Liver (tissue), 9 donors: ENCODE data around the gene HUWE1. TPM values are rescaled to one million over a fixed set of nuclear protein-coding genes. Genes with fewer than 3 reads are reported as not detected.

Experiments used
- DNase-seq: peaks from one replicate; pipeline ENCODE4 v3.0.0-alpha.2; 2017; ENCODE audit warnings: low spot score
- H3K27ac ChIP-seq, 2 donors: one replicate each; pipeline ENCODE4 v1.7.0; 2013; ENCODE audit warnings: inconsistent platforms in 2 of 2, low read length in 2 of 2, control low read depth in 1 of 2, low read depth in 1 of 2, mild to moderate bottlenecking in 1 of 2
- H3K27me3 ChIP-seq, 4 donors: one replicate each; pipeline versions ENCODE4 v1.6.1 to v1.7.0; 2013; ENCODE audit warnings: low read length in 3 of 4, inconsistent platforms in 1 of 4, mild to moderate bottlenecking in 1 of 4, moderate library complexity in 1 of 4; ENCODE audit not compliant: control insufficient read depth in 4 of 4, insufficient read depth in 4 of 4
- H3K36me3 ChIP-seq, 4 donors: one replicate each; pipeline versions ENCODE4 v1.6.1 to v1.7.0; 2013; ENCODE audit warnings: low read length in 3 of 4, mild to moderate bottlenecking in 3 of 4, low read depth in 1 of 4, moderate library complexity in 1 of 4; ENCODE audit not compliant: control insufficient read depth in 4 of 4, insufficient read depth in 3 of 4
- H3K4me1 ChIP-seq, 4 donors: one replicate each; pipeline versions ENCODE4 v1.6.1 to v1.7.0; 2013; ENCODE audit warnings: low read length in 3 of 4, mild to moderate bottlenecking in 3 of 4, moderate library complexity in 1 of 4; ENCODE audit not compliant: control insufficient read depth in 4 of 4, insufficient read depth in 4 of 4
- H3K4me3 ChIP-seq, 3 donors: one replicate each; pipeline versions ENCODE4 v1.6.1 to v1.7.0; 2013; ENCODE audit warnings: low read length in 3 of 3, control low read depth in 1 of 3, low read depth in 1 of 3, mild to moderate bottlenecking in 1 of 3
- H3K9ac ChIP-seq, 2 donors: one replicate each; pipeline ENCODE4 v1.7.0; 2013; ENCODE audit warnings: low read length in 2 of 2, mild to moderate bottlenecking in 2 of 2, moderate library complexity in 2 of 2, control low read depth in 1 of 2, low read depth in 1 of 2
- H3K9me3 ChIP-seq, 4 donors: one replicate each; pipeline versions ENCODE4 v1.6.1 to v1.7.0; 2013; ENCODE audit warnings: low read length in 3 of 4; ENCODE audit not compliant: control insufficient read depth in 4 of 4
- ATF3 ChIP-seq: IDR thresholded peaks from 2 replicates; pipeline ENCODE4 v1.6.1; 2016; ENCODE audit warnings: antibody characterized with exemption
- CTCF ChIP-seq: fragments of 150-350 bp; IDR thresholded peaks from 2 replicates; pipeline ENCODE4 v1.5.1; 2017; ENCODE audit warnings: improper control_type of control experiment, low read depth, low read length; ENCODE audit not compliant: missing input control
- EGR1 ChIP-seq, 2 donors: IDR thresholded peaks; 2 replicates each; pipeline ENCODE4 v1.6.1; 2016 to 2018; ENCODE audit warnings: antibody characterized with exemption in 2 of 2, low read depth in 2 of 2
- FOXA1 ChIP-seq: IDR thresholded peaks from 2 replicates; pipeline ENCODE4 v1.6.1; 2016; ENCODE audit warnings: antibody characterized with exemption
- FOXA2 ChIP-seq: IDR thresholded peaks from 2 replicates; pipeline ENCODE4 v1.6.1; 2016; ENCODE audit warnings: antibody characterized with exemption
- GABPA ChIP-seq, 2 donors: IDR thresholded peaks in 1 of 2; conservative IDR thresholded peaks in 1 of 2; 2 replicates each; pipeline ENCODE4 v1.6.1; 2016; ENCODE audit warnings: antibody characterized with exemption in 2 of 2, mild to moderate bottlenecking in 1 of 2, moderate library complexity in 1 of 2
- HNF4A ChIP-seq, 2 donors: conservative IDR thresholded peaks; 2 replicates each; pipeline ENCODE4 v1.6.1; 2016; ENCODE audit warnings: antibody characterized with exemption in 2 of 2, mild to moderate bottlenecking in 2 of 2
- HNF4G ChIP-seq: IDR thresholded peaks from 2 replicates; pipeline ENCODE4 v1.6.1; 2016; ENCODE audit warnings: antibody characterized with exemption
- MAX ChIP-seq: IDR thresholded peaks from 2 replicates; pipeline ENCODE4 v1.6.1; 2016; ENCODE audit warnings: antibody characterized with exemption
- NR2F2 ChIP-seq: IDR thresholded peaks from 2 replicates; pipeline ENCODE4 v1.6.1; 2016; ENCODE audit warnings: antibody characterized with exemption
- RAD21 ChIP-seq, 2 donors: IDR thresholded peaks; 2 replicates each; pipeline ENCODE4 v1.6.1; 2016; ENCODE audit warnings: antibody characterized with exemption in 2 of 2, mild to moderate bottlenecking in 2 of 2
- REST ChIP-seq: IDR thresholded peaks from 2 replicates; pipeline ENCODE4 v1.6.1; 2016; ENCODE audit warnings: antibody characterized with exemption, mild to moderate bottlenecking
- RXRA ChIP-seq, 2 donors: IDR thresholded peaks; 2 replicates each; pipeline ENCODE4 v1.6.1; 2017 to 2018; ENCODE audit warnings: antibody characterized with exemption in 2 of 2, mild to moderate bottlenecking in 1 of 2
- SP1 ChIP-seq: IDR thresholded peaks from 2 replicates; pipeline ENCODE4 v1.6.1; 2018; ENCODE audit warnings: antibody characterized with exemption, mild to moderate bottlenecking
- TAF1 ChIP-seq: conservative IDR thresholded peaks from 2 replicates; pipeline ENCODE4 v1.6.1; 2016; ENCODE audit warnings: antibody characterized with exemption, mild to moderate bottlenecking
- YY1 ChIP-seq: IDR thresholded peaks from 2 replicates; pipeline ENCODE4 v1.6.1; 2016; ENCODE audit warnings: antibody characterized with exemption, mild to moderate bottlenecking
- ZBTB33 ChIP-seq: IDR thresholded peaks from 2 replicates; pipeline ENCODE4 v1.6.1; 2016; ENCODE audit warnings: antibody characterized with exemption
- WGBS: extraction: QIAGEN DNeasy Blood & Tissue Kit; methylation state at CpG from one replicate; pipeline ENCODE4 v1.1.7; 2013; 5-methylcytosine and 5-hydroxymethylcytosine counted together
- polyA plus RNA-seq, 2 donors: library from polyadenylated mRNA; stranded (reverse) in 1 of 2; unstranded in 1 of 2; fragments of 200-250 nt in 1 of 2; fragments of >200 nt in 1 of 2; fragmentation: Nextera tagmentation in 1 of 2; extraction: Ambion mirVana in 1 of 2; gene quantifications; one replicate each; pipeline versions ENCODE4 v1.2.1 to v1.2.3, GENCODE V29; 2013 to 2015
- total RNA-seq, 2 donors: library from RNA; depleted of rRNA; stranded (reverse); fragments of >200 nt; gene quantifications; one replicate each; pipeline ENCODE4 v1.2.3, GENCODE V29; 2014
- donor health status: healthy.
- donor health status: healthy.
- donor health status: healthy.
- donor health status: healthy.
- donor health status: healthy.

The HUWE1 gene
- total and polyA plus RNA-seq, 4 donors, result 20.2 to 75.8 (median 37.7) TPM

- Histone ChIP-seq H3K9me3 (no peaks in the 10 kb centered on the region), H3K36me3 (peaks cover 8 to 55% (median 29%) of the 10 kb centered on the region in 4 donors), H3K9ac (no peak overlapping the region), H3K4me3 (no peak overlapping the region), H3K4me1 (no peaks in the 10 kb centered on the region), H3K27ac (no peak overlapping the region), H3K27me3 (no peaks in the 10 kb centered on the region)
- DNase-seq, result no peak
- 84% methylated on average over 2 of the region's 2 CpGs for WGBS
- TF ChIP-seq ZBTB33 (no peak), TAF1 (no peak), CTCF (no peak), FOXA1 (no peak), ATF3 (no peak), RAD21 (IDR thresholded peaks at IDR 0.05) (no peak), GABPA (IDR thresholded peaks at IDR 0.05 in 1 of 2, conservative IDR thresholded peaks at IDR 0.05 in 1 of 2) (no peak), RXRA (IDR thresholded peaks at IDR 0.05) (no peak), FOXA2 (no peak), SP1 (no peak)
Measured at GRCh38 chrX:53598169-53598568, 88.3 kb downstream of the HUWE1 start.

GRCh38 chrX:53595266-53595810, 91.2 kb downstream of the HUWE1 start:
- peaks cover 13 to 70% (median 48%) of the 10 kb centered on the region in 4 donors for H3K36me3 ChIP-seq
- DNase-seq, result no peak
- no peaks in the 10 kb centered on the region for H3K27me3 ChIP-seq
- no peak overlapping the region for H3K4me3 ChIP-seq
- no peak overlapping the region for H3K27ac ChIP-seq
- 88% methylated on average over 7 of the region's 7 CpGs for WGBS
- H3K4me1 ChIP-seq, result no peaks in the 10 kb centered on the region
- TF ChIP-seq RXRA (IDR thresholded peaks at IDR 0.05) (no peak), MAX (no peak), REST (no peak), CTCF (no peak), HNF4A (conservative IDR thresholded peaks at IDR 0.05) (no peak), EGR1 (IDR thresholded peaks at IDR 0.05; ENCODE audit: low read depth in 2 of 2) (no peak), HNF4G (no peak), SP1 (no peak), NR2F2 (no peak), ZBTB33 (no peak), TAF1 (no peak), FOXA2 (no peak), YY1 (no peak), ATF3 (no peak), GABPA (IDR thresholded peaks at IDR 0.05 in 1 of 2, conservative IDR thresholded peaks at IDR 0.05 in 1 of 2) (no peak), FOXA1 (no peak)
- no peaks in the 10 kb centered on the region for H3K9me3 ChIP-seq
- no peak overlapping the region for H3K9ac ChIP-seq
